Body of pancreas (tissue), 4 donors: Measurements from ENCODE around the gene GINS1.

Source experiments
- CTCF ChIP-seq, 7 experiments: fragments of 450-650 bp in 4 of 7; fragments of 200-600 bp in 3 of 7; sonication (generic) in 3 of 7; IDR thresholded peaks; one replicate each; pipeline ENCODE4 v1.5.1; 2016 to 2019; ENCODE audit warnings: antibody characterized with exemption in 7 of 7
- POLR2A ChIP-seq, 3 donors: fragments of 450-650 bp; IDR thresholded peaks; one replicate each; pipeline ENCODE4 v1.6.1; 2016; ENCODE audit warnings: antibody characterized with exemption in 3 of 3, mild to moderate bottlenecking in 2 of 3

GRCh38 chr20:25454153-25454900, 46.9 kb downstream of the GINS1 start:
- no peak for TF ChIP-seq CTCF (IDR thresholded peaks at IDR 0.05)
- TF ChIP-seq POLR2A (IDR thresholded peaks at IDR 0.05) = no peak
